Measurements from ENCODE around the gene NCKAP5L. TPM values are rescaled to one million over a fixed set of nuclear protein-coding genes. Genes with fewer than 3 reads are reported as not detected.
A peak's percentile ranks its signal among the peaks of the same experiment; 100 is the strongest.

Gene NCKAP5L
- total and polyA plus RNA-seq, 2 of the 8 experiments (the other 6 are each of a cell fraction or from before 2014, with no cell fraction given): 9.4 to 27.9 TPM

DNA sequence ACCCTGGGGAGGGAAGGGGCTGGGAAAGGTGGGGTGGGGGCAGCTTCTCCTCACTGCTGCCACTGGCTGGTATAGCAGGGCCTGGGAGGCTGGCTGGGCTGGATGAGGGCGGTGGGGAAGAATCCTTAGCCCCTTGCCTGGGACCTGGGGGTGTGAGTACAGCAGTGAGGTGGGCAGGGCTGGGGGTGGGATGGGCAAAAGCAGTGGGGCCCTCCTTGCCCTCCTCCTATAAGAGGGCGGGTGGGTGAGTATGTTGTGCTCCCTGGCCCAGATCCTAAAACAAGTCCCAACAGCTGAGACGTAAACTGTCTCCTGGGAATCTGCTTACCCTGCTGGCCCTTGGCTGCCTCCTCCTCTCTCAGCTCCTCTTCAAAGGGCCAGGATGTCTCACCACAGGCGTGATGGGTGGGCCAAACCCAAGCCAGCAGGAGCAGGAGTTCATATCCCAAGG, 2.2 kb downstream of the NCKAP5L start:
- no peak overlapping the region for H2AFZ ChIP-seq (ENCODE audit: low read length)
- H3K36me3 ChIP-seq (ENCODE audit: control insufficient read depth in 2 of 4, insufficient read depth in 4 of 4, low read length in 3 of 4): peaks cover 0 to 4% (median 0%) of the 10 kb centered on the region in 4 experiments; a peak in 2 of 8 replicates
- H3K9me3 ChIP-seq (ENCODE audit: insufficient read depth in 2 of 2, low read depth in 1 of 2, low read length in 1 of 2): no peaks in the 10 kb centered on the region
- no peak overlapping the region for H3K14ac ChIP-seq (ENCODE audit: insufficient read length)
- H4K20me1 ChIP-seq (replicated peaks in 1 of 2; ENCODE audit: control insufficient read depth in 1 of 2, insufficient read depth in 2 of 2, low read length in 2 of 2): peaks cover 15 to 22% of the 10 kb centered on the region in 2 experiments
- H3K27ac ChIP-seq (ENCODE audit: low read depth, low read length): no peak overlapping the region
- H3K18ac ChIP-seq (ENCODE audit: extremely low read depth, low read length): peak overlapping the region; percentile 39; the same call in 1 of the 2 replicates
- no peak overlapping the region for H3K56ac ChIP-seq (replicated peaks; ENCODE audit: insufficient read length, low read depth, low read length)
- no peaks in the 10 kb centered on the region for H3K27me3 ChIP-seq (replicated peaks in 1 of 4; ENCODE audit: control insufficient read depth in 3 of 4, extremely low read depth in 1 of 4, insufficient read depth in 3 of 4, low read length in 3 of 4)
- DNase-seq (ENCODE audit: low read depth in 1 of 2, low spot score in 2 of 2) (no peak), FAIRE-seq (no peak)
- H2BK20ac ChIP-seq (ENCODE audit: low read length): no peak overlapping the region; the same call in 1 of the 2 replicates
- no peak overlapping the region for H2BK15ac ChIP-seq (ENCODE audit: low read length)
- peaks cover 8 to 43% of the 10 kb centered on the region in 2 experiments; a peak in 3 of 4 replicates for H3K79me2 ChIP-seq (ENCODE audit: control insufficient read depth in 1 of 2, insufficient read depth in 2 of 2, low read length in 2 of 2)
- no peak overlapping the region for H2BK120ac ChIP-seq (replicated peaks; ENCODE audit: low read depth, low read length)
- H4K91ac ChIP-seq (replicated peaks; ENCODE audit: insufficient read length, low read length): no peak overlapping the region
- ChIA-PET CTCF (ENCODE audit: partially characterized antibody) (interaction anchor here (0.8 to 6.0 kb wide), 13 partner anchors 10 to 141 kb away, joined by 3 to 30 read pairs (median 5); no protein-coding TSS in a partner anchor), POLR2A (ENCODE audit: partially characterized antibody) (interaction anchor here (0.5 to 5.6 kb wide), 11 partner anchors 10 to 376 kb away, joined by 3 to 59 read pairs (median 3); partner anchors contain the start of gene BCDIN3D)
- no peak overlapping the region for H3K9ac ChIP-seq (replicated peaks in 1 of 4; ENCODE audit: extremely low read depth in 1 of 4, low read depth in 3 of 4, low read length in 3 of 4)
- H2BK5ac ChIP-seq (ENCODE audit: low read depth, low read length): peak overlapping the region; percentile 19
- H4K5ac ChIP-seq (ENCODE audit: insufficient read length, low read depth, low read length): no peak overlapping the region
- H2BK12ac ChIP-seq (ENCODE audit: low read depth, low read length): no peak overlapping the region
- peaks cover 13% of the 10 kb centered on the region for H3K23me2 ChIP-seq (ENCODE audit: low read depth, low read length)
- H3K4ac ChIP-seq (replicated peaks; ENCODE audit: insufficient read length, low read depth, low read length): peak overlapping the region; percentile 75
- H3K4me3 ChIP-seq (ENCODE audit: extremely low read depth in 1 of 4, insufficient read depth in 2 of 4, low read depth in 3 of 4, low read length in 4 of 4): peak overlapping the region in 1 of 4 experiments; percentile 77; a peak in 2 of 8 replicates
- H3K79me1 ChIP-seq (ENCODE audit: low read depth, low read length): peaks cover 17% of the 10 kb centered on the region; the same call in 1 of the 2 replicates
- WGBS, 2 experiments (ENCODE audit: extremely low coverage in 1 of 2, insufficient coverage in 1 of 2, insufficient read length in 1 of 2, insufficient replicate concordance in 2 of 2, low coverage in 1 of 2, low lambda C conversion rate in 2 of 2, missing lambda C conversion rate in 1 of 2): 83% methylated on average over 4 of the region's 4 CpGs; no CpG with 5 or more reads in 1 of the 2 experiments
- H3K23ac ChIP-seq (ENCODE audit: insufficient read length): no peak overlapping the region
- peaks cover 12 to 30% (median 21%) of the 10 kb centered on the region in 4 experiments for H3K4me1 ChIP-seq (replicated peaks in 1 of 4; ENCODE audit: control insufficient read depth in 3 of 4, insufficient read depth in 4 of 4, low read length in 3 of 4)
- H2AK5ac ChIP-seq (ENCODE audit: low read depth, low read length): no peak overlapping the region
- H3K4me2 ChIP-seq (ENCODE audit: insufficient read depth in 1 of 2, low read depth in 2 of 2, low read length in 2 of 2): peak overlapping the region; percentile 33 to 81
- H4K8ac ChIP-seq (ENCODE audit: extremely low read depth, insufficient read depth, low read length): no peak overlapping the region
- no peak for TF ChIP-seq YY1 (IDR thresholded peaks at IDR 0.05; ENCODE audit: low read depth, low read length)
- no peak for TF ChIP-seq BRCA1 (IDR thresholded peaks at IDR 0.05; ENCODE audit: low read depth, low read length)
- no peak for TF ChIP-seq TAF1 (IDR thresholded peaks at IDR 0.05; ENCODE audit: low read depth, low read length)
- TF ChIP-seq ASH2L (IDR thresholded peaks at IDR 0.05; ENCODE audit: low read length): no peak
- TF ChIP-seq, protein P1, sequence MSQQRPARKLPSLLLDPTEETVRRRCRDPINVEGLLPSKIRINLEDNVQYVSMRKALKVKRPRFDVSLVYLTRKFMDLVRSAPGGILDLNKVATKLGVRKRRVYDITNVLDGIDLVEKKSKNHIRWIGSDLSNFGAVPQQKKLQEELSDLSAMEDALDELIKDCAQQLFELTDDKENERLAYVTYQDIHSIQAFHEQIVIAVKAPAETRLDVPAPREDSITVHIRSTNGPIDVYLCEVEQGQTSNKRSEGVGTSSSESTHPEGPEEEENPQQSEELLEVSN (IDR thresholded peaks at IDR 0.05): no peak
- TF ChIP-seq JUN (IDR thresholded peaks at IDR 0.05; ENCODE audit: low read depth, low read length): no peak
- TF ChIP-seq GABPA (IDR thresholded peaks at IDR 0.05; ENCODE audit: borderline replicate concordance, insufficient read depth, low read length): no peak
- no peak for TF ChIP-seq TEAD4 (IDR thresholded peaks at IDR 0.05; ENCODE audit: low read depth, low read length)
- TF ChIP-seq EP300 (IDR thresholded peaks at IDR 0.05; ENCODE audit: borderline replicate concordance in 1 of 2, low read depth in 2 of 2, low read length in 2 of 2): no peak
- no peak for TF ChIP-seq NANOG (IDR thresholded peaks at IDR 0.05; ENCODE audit: insufficient read depth, low read depth, low read length, poor library complexity, severe bottlenecking)
- no peak for TF ChIP-seq EGR1 (IDR thresholded peaks at IDR 0.05; ENCODE audit: borderline replicate concordance, low read depth, low read length)
- TF ChIP-seq CHD2 (IDR thresholded peaks at IDR 0.05; ENCODE audit: low read length): no peak

Measured in H1 (cell line).